Testis (tissue), 2 donors: ENCODE data around the gene C6orf15.

Experiments
- CTCF ChIP-seq, 3 experiments: fragments of 450-650 bp in 2 of 3; fragments of 200-600 bp in 1 of 3; sonication (generic) in 1 of 3; IDR thresholded peaks; one replicate each; pipeline ENCODE4 v1.5.1; 2016 to 2019; ENCODE audit warnings: antibody characterized with exemption in 3 of 3, mild to moderate bottlenecking in 2 of 3, moderate library complexity in 1 of 3
- POLR2A ChIP-seq: fragments of 450-650 bp; IDR thresholded peaks from one replicate; pipeline ENCODE4 v1.6.1; 2017; ENCODE audit warnings: antibody characterized with exemption, mild to moderate bottlenecking, moderate library complexity

- no peak for TF ChIP-seq CTCF (IDR thresholded peaks at IDR 0.05)
- no peak for TF ChIP-seq POLR2A
Observed at GRCh38 chr6:31075528-31075927, 36.8 kb downstream of the C6orf15 start.
